Smooth muscle cell of the brain vasculature (primary cell): ENCODE measurements around the gene CISTR.
"Not testable (repeated sequence)": the region's sequence is repeated elsewhere in the genome, so short reads cannot be mapped to it uniquely, and the experiment has no call there.

Source experiments
- DNase-seq: peaks from one replicate; pipeline ENCODE4 v3.0.0-alpha.2; 2012; ENCODE audit warnings: low read depth, low spot score

CISTR gene

DNA sequence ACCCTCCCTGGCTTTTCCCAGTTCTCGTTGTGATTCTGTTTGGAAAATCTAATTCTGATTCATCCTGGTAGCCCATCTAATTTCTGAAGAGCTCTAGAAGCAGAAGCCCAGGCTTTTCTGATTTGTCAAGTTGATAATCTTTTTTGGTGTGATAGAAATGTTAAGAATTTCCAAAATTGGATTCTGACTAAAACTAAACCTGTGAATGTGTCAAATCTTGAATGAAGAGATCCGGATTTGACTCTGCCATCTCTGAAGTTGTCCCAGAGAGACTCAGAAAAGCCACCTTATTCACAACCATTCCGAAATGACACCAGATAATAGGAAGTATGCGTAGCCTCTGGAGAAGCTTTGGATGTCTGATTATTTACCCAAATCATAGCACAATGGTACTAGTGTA, 12.8 kb upstream of the CISTR start:
- no peak for DNase-seq

DNA sequence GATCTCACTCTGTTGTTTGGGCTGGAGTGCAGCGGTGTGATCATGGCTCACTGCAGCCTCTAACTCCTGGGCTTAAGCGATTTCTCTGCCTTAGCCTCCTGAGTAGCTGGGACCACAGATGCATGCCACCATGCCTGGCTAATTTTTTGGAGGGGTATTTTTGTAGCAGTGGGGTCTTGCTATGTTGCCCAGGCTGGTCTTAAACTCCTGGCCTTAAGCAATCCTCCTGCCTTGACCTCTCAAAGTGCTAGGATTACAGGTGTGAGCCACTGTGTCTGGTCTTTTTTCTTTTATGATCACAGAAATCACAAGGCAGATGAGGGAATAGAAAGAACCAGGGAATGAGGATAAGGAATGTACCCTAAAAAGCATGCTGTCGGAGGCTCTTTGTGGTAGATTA, 11.0 kb upstream of the CISTR start:
- DNase-seq = not testable (repeated sequence)

DNA sequence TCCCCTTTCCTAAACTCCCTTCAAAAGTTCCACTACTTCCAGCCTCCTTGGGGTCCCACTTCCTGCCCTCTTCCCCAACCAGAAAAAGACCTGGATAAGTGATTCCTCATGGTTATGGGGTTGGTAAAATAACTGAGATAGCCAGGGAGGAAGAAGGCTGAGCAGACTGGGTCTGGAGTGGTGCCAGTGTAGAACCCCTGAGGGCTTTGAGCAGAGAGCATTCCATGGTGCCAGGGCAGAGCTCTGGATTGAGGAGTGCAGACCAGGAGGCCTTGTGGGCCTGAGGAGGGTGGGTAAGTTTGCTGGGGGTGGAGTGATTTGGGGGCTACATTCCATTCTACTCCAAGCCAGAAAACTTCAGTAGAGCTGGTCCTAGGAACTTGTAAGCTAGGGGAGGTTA, 9.5 kb upstream of the CISTR start:
- DNase-seq = no peak

DNA sequence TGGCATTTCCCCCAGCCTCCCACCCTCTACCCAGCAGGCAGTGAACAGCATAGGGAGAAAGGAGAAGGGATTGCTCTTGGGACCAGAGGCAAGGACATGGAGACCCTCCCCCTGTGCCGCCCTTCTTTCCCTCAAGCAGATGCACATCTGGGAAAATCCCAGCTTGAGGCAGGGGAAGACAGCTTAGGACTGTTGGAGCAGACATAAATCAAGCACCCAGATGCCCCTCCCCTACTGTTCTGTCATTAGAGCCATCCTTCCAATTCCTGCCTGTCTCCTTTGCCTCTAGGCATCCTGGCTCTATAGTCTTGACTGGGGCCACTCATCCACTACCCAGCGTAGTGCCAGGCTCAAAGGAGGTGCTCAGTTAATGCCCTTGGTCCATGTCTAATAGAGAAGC, 7.5 kb upstream of the CISTR start:
- no peak for DNase-seq

DNA sequence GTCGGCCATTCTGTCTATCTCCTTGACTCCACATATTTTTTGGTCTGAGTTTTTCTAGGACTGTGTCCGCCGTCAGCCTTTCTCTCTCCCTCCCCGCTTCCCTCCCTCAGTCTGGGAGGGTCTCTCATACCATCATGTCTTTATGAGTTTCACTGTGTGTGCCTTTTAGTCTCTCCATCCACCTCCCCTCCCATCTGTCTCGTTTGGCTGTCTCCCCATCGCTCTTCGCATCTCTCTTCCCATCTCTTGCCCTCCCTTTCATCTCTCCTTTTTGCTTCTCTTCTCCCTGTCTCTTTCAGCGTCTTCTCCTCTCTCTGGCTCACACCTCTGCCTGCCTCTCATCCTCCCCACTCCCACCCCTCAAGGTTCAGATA, 6.9 kb upstream of the CISTR start:
- DNase-seq = no peak

DNA sequence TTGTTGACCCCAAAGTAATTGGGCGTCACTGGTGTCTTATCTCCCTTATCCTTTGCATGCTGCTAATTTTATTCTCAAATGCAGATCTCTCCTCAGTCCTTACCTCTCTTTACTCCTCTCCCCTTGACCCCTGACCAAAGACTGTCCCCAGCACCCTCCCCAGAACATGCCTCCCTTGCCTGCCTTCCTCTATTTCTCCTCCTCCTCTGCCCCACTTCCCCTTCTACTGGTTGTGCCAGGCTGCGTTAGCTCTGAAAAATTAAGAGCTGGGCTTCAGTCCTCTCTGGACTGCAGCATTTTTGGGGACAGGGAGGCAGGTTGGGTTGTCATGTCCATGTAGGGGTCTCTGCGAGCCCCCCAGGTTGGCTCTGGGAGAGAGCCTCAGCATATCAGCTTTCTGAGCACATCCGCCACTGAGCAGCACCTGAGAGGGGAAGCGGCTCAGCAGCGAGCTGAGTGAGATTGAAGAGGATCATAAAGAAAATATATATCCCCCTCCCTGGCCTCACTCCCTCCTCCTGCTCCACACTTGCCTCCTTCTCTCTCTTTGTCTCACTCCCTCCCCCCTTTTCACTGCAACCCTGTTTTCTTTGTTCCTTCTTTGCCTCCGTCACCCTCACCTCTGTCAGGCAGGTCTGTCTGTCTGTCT, 6.4 kb upstream of the CISTR start:
- DNase-seq = no peak

DNA sequence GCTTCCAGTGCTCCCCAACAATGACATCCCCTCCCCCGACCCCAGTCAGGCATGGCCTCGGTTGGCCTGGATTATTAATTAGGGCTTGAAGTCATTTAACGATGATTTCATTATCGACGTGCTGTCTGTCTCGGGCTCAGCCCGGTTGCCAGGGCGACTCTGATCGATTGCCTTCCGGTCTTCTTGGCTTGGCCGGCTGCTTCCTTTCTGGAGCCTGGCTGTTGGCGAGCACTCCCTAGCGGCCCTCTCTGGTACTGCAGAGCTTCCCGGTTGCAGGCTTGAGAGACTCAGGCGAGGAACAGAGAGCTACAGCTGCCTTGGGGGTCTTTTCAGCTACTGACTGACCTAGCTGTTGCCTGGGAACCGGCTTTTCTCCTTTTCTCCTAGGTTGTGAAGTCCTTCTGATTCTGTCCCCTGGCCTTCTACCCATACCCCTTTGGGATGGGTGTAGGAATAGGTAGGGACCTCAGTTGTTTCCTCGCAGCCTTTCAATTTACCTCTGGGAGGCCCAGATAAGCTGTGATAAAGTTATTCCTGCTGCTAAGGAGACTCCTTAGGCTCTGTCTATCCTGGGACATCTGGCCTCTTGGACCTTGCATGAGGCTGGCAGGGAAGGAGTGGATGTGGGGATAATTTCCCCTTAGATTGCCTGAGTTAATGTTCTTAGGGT, 5.5 kb upstream of the CISTR start:
- no peak for DNase-seq

DNA sequence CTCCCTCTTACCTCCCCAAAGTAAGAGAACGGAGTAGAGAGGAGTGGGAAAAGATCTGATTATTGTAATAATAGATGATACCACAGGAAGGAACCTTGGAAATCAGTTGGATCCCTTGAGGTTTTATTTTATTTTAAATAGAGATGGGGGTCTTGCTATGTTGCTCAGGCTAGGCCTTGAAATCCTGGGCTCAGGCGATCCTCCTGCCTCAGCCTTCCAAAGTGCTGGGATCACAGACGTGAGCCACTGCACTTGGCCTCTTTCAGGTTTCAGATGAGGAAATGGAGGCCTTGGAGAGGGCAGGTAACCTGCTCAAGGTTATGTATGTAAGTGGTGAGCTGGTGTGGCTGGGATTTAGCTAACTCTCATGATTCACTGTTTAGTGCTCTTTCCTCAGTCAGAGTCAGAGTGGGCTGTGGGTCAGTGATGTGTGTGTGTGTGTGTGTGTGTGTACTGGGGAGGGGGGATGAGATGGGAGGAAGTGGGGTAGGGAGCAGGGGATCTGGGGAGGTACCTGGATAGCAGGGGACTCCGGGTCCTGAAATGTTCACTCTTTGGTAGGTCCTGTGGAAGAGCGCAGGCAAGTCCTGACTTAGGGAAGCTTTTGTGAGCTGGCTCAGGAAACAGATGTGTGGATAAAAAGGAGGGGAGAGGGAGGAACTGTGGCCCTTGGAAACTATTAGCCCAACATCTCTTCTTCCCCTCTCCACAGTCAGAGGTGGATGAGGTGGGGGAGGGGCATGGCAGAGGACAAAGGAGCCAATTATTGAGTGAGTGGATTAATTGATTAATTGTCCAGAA, 4.7 kb upstream of the CISTR start:
- DNase-seq = no peak

DNA sequence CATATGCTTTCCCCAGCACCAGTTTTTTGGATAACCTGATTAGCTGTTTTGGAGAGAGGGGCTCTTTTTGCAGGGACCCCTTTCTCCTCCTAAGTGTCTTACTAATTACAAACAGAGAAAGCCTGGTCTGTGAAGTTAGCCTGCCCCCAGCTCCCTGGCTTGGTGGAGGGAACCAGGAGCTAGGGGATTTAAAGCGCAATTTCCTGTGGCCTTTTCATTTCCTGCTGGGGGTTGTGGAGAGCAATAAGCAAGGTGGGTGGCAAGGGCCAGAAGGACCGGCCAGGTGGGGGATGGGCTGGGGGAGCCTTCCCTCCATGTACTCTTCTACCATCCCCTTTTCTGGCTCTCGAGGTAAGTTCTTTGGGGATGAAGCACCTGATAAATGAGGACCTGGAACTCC, 4.1 kb upstream of the CISTR start:
- no peak for DNase-seq

DNA sequence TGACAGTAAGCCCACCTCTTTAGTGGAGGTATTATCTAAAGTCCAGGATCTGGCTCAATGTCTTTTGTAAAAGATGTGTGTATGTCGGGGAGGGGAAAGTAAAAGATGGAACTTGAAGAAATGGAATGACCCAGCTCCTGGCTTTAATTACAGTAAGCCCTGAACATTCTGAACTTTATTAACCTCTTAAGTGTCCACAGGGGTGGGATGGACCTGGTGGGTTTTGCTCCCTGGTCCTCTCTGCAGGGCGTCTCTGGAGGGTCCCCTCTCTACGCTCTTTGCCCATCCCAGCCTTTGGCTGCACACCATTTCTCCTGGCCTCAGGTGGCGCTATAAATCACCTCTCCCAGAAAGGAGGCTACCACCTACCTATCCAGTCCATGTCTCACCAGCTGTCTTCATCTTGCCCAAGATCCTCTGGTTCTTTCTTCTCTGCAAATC, 3.7 kb upstream of the CISTR start:
- no peak for DNase-seq

DNA sequence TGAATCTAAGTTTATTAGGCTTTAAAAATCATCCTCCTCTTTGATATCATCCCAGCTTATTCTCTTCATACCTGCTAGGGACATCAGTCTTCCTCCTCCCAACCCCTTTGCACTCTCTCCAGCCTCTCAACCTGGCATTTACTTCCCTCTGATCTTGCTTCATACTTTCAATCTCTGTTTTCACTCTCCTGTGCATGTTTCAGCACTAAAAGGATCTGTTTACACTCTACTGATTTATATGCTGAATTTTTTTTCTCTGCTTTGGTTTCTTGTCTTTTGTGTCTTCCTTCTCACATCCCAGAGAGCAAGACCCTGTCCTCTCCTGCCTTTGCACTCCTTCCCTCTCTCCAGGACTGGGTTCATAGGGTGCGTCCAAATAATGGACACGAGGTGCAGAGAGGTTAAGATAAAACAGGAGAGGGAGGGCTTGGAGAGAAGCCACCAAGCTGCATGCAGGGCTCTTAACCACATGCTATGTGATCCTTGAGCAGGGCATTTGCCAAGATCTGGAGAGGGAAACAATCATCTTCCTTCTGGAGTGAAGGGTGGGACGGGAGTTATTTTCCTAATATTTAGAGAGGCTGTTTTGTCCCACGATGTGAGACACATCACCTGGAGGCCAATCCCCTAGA, 3.0 kb upstream of the CISTR start:
- DNase-seq = no peak

DNA sequence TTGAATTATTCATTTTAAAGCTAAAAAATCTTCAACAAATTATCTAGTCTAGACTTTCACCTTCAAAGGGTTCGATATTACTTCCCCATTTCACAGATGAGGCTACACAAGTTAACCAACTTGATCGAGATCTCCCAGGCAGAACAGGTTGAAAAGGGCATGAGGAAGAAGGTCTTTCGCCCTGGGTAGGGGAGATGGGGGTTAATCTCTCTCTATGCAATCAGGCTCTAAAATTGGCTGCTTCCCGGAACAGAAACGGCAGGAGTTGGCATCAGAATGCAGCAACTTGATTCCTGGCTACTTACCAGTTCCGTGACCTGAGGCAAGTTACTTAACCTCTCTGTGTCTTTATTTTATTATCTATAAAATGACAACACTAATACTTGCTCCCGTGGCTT, 2.4 kb upstream of the CISTR start:
- no peak for DNase-seq

DNA sequence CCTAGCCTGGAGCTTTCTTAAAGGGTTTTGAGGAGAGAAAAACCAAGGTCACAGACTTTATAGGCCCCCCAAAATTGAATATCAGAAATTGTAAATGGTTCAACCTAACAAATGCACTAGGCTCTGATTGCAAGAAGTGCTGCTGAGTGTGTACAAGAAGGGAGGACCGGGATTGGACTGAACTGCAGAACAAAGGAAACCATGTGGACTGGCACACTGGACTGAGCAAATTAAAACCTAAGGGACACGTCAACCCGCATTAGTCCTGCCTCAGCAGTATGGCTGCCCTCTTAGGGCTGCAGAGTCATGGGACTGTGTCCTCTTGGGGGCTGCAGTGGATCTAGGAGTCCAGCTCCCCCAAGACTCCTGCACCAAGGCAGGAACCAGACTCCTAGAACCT, 842 bp upstream of the CISTR start:
- no peak for DNase-seq

DNA sequence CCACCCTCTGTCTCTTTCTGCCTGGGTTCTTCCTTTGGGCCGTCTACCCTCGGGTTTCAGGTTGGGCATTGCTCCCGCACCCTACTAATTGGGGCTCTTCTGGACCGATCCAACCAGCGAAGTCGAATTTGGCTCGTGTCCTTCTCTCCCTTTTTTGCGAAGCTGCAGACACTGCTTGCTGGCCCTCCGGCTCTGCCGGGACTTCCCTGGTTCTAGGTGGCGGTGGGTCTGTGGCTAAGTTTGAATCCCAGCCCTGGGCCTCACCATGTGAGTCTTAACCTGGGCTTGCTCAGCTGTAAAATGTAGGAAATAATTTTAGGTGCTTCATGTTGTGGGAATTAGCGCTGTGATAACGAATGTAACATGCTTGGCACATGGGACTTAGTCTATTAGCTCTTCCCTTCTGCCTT, 418 bp upstream of the CISTR start:
- DNase-seq = no peak

DNA sequence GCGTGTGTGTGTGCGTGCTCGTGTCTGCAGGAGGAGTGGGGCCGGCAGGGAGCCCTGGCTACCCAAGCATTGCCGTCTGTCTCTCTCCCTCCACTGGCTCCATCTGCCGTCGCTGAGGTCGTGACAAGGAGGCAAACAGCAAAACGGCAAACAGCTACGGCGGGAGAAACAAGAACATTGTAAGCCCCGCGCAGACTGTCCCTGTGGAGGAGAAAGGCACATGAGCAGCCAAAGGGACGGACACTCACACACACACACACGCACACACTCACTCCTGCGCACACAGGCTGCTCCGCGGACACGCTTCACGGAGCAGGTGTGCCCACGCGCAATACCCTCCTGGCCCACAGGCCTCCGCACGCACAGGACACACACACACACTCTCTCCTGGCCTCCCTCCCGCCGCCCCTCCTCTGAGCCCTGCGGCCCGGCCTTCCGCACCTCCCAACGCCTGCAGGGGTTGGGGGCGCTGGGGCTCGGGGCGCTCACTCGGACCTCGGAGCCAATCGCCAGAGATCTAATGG, 905 bp downstream of the CISTR start:
- no peak for DNase-seq

DNA sequence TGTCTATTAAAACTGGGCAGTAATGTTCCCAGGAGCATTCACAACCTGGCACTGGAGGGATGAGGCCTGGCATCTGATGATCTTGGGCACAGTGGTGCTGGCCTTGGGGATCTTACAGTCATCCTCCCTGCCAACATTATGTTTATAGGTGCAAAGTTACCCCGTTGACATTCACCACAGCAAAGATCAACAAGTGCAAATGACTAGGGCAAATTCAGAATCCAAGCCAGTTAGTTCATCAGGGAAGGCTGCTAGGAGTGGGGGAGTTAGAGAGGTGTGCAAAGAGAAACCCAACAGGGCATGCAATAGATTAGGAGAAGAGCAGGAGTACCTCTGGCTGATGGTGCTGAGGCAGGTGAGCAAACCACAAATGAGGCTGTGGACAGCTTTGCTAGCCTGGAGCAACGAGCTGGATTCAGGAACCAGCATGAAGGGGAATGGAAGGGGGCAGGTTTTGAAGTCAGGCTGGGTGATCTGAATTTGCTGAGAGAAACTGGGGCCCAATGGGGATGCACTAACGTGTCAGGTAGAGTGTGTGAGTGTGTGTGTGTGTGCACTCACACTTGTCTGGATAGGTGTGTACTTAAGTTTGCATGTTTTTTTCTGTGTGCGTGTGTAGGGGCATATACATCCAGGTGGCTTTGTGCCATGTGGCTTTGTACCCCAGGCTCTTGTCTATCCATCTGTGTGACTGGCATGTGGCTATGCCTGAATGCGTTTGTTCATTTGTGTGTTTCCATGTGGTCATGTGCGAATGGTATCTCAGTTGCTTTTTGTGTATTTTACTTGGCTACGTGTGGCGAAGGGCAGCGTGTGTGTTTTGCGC, 1.6 kb downstream of the CISTR start:
- no peak for DNase-seq

DNA sequence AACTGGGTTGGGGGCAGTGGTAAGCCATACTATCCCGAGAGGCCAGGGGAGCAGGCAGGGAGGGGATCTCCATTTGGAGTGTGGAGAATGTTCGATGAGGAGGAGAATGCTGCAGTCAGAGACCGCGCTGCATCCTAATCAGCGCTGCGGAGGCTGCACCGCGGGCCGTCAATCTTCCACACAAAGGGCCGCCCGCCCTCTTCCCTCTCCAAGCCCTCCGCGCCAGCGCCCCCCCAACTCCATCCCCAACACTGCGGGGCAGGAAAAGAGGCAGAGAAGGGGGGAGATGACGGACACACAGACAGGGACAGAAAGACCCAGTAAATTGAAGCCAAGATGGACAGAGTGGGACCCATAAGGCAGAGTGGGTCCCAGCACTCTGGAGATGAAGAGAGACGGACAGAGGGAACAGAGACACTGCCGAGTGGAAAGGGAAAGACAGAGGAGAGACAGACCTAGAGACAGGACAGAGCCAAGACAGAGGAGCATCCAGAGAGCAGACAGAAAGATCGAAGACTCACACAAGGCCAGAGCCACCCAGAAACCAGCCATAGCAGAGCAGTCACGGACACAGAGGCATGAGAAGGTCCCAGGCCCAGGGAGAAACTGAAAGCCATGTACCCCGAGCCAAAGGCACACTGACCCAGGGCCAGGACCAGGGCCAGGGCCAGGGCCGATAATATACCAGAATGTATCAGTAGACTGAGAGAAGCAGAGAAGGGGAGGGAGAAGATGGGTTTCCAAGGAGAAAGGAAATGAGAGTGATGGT, 3.5 kb downstream of the CISTR start:
- no peak for DNase-seq

DNA sequence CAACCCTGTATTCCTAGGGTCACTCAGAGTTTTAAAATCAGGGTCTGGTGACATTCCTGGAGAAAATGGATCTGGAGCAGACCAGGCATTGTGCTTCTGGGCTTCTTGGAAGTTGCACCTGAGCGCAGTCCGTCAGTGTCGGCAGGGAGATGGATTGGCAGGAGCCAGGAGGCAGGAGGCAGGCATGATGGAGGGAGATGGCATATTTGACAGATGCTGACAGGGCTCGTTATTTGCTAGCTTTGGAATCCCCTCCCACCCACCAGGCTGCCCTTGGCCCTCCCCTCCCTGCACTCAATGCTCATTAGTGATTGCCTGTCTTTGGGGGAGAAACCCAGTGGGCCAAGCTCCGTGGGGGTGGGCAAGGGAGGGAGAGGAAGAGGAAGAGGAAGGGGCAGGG, 4.7 kb downstream of the CISTR start:
- no peak for DNase-seq

DNA sequence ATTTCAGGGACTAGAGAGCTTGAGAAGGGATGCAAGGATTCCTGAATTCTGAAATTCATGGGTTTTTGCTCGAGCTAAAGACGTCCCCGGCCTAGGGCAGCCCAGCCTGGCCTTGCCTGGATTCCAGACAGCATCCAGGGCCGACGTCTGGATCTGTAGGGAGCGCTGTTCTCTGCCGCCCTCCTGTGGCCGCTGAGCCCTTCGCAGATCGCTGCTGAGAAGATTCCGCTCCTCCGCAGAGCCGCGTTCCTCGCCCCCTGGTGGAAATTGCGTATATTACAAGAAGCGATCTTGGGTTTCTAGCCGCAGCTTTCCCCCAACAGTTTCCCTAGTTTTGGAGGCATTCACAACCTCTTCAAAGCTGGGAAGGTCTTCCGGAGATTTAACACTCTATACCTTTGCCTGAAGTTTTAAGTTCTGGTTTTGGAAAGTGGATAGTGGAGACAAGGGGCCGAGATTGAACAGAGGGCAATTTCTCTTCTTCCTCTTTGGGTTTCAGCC, 5.1 kb downstream of the CISTR start:
- DNase-seq = peak; percentile 79

DNA sequence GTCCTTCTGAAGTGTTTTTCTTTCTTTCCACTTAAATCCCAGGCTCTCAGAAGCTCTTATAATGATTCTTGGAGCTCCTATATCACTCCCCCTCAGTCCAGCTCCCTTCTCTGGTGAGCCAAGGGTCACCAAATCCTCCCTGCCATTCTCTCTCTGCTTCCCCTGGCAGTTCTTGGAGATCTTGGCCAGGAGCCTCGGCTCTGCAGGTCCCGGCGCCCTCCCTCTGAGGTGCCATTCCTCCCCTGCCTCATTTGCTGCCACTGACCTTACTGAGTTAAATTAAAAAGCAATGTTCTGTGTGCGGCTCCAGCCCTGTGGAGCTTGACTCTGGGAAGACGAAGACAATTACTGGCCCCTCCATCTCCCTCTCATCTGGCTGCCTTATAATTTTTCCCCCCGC, 7.0 kb downstream of the CISTR start:
- no peak for DNase-seq

DNA sequence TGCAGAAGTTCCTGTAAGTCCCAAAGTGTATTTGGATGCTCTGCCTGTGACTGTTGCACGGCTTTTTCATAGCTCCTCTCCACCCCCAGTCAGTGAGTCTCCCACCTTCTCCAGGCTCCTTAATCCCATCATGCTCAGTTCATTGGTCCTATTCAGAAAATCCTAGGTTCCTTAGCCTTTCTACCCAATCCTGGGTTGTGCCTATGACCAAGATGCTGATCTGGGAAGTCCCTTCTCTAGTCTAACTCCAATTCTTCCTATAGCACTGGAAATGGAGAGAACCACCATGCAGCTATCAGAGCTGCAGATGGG, 7.7 kb downstream of the CISTR start:
- DNase-seq = no peak
